ENCODE measurements around the gene BLVRB. TPM values are rescaled to one million over a fixed set of nuclear protein-coding genes. Genes with fewer than 3 reads are reported as not detected.

BLVRB gene
- polyA plus RNA-seq, 1 donor (not counting 4 experiments of a cell fraction or from before 2014, with no cell fraction given) = 52.5 TPM

- Histone ChIP-seq H2AFZ (ENCODE audit: control insufficient read depth, low read length) (no peak overlapping the region), H3K79me2 (ENCODE audit: control insufficient read depth, insufficient read depth, low read length) (no peaks in the 10 kb centered on the region), H3K27me3 (ENCODE audit: control insufficient read depth, extremely low read depth, insufficient read depth, low read length) (no peaks in the 10 kb centered on the region), H3K9ac (ENCODE audit: control insufficient read depth, extremely low read depth, insufficient read depth, low read length) (no peak overlapping the region), H4K20me1 (ENCODE audit: control insufficient read depth, extremely low read depth, insufficient read depth, low read length) (no peaks in the 10 kb centered on the region), H3K9me1 (ENCODE audit: control insufficient read depth, extremely low read depth, insufficient read depth, low read length) (no peaks in the 10 kb centered on the region), H3K36me3 (ENCODE audit: control insufficient read depth in 2 of 2, extremely low read depth in 1 of 2, insufficient read depth in 2 of 2, low read length in 2 of 2) (no peaks in the 10 kb centered on the region), H3K4me1 (ENCODE audit: control insufficient read depth, extremely low read depth, insufficient read depth, low read length) (no peaks in the 10 kb centered on the region), H3K4me3 (ENCODE audit: control insufficient read depth in 2 of 3, extremely low read depth in 1 of 3, insufficient read depth in 2 of 3, low read depth in 1 of 3, low read length in 3 of 3) (no peak overlapping the region), H3K9me3 (ENCODE audit: control insufficient read depth, low read depth, low read length) (no peaks in the 10 kb centered on the region), H3K4me2 (ENCODE audit: control insufficient read depth, extremely low read depth, insufficient read depth, low read depth, low read length) (no peak overlapping the region), H3K27ac (ENCODE audit: control insufficient read depth, insufficient read depth, low read length) (no peak overlapping the region)
- dilution Hi-C loops (cut with MboI; ENCODE audit: extremely low pct_ligation_motif_present, low sequenced_read_pairs) = no loop called here
- FAIRE-seq (no peak), DNase-seq (ENCODE audit: low read depth, low spot score) (no peak)
- TF ChIP-seq, protein P1, sequence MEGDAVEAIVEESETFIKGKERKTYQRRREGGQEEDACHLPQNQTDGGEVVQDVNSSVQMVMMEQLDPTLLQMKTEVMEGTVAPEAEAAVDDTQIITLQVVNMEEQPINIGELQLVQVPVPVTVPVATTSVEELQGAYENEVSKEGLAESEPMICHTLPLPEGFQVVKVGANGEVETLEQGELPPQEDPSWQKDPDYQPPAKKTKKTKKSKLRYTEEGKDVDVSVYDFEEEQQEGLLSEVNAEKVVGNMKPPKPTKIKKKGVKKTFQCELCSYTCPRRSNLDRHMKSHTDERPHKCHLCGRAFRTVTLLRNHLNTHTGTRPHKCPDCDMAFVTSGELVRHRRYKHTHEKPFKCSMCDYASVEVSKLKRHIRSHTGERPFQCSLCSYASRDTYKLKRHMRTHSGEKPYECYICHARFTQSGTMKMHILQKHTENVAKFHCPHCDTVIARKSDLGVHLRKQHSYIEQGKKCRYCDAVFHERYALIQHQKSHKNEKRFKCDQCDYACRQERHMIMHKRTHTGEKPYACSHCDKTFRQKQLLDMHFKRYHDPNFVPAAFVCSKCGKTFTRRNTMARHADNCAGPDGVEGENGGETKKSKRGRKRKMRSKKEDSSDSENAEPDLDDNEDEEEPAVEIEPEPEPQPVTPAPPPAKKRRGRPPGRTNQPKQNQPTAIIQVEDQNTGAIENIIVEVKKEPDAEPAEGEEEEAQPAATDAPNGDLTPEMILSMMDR (optimal IDR thresholded peaks at IDR 0.05 in 1 of 3, IDR thresholded peaks at IDR 0.05 in 1 of 3, conservative IDR thresholded peaks at IDR 0.05 in 1 of 3; ENCODE audit: extremely low read depth in 1 of 3, insufficient read depth in 2 of 3, low read length in 3 of 3) = no peak
- no peak for TF ChIP-seq EZH2 (IDR thresholded peaks at IDR 0.05; ENCODE audit: low read length)
Observed at GRCh38 chr19:40472516-40472915, 7.0 kb upstream of the BLVRB start.

- Histone ChIP-seq H3K36me3 (ENCODE audit: control insufficient read depth in 2 of 2, extremely low read depth in 1 of 2, insufficient read depth in 2 of 2, low read length in 2 of 2) (no peaks in the 10 kb centered on the region), H3K4me2 (ENCODE audit: control insufficient read depth, extremely low read depth, insufficient read depth, low read depth, low read length) (no peak overlapping the region), H3K9me1 (ENCODE audit: control insufficient read depth, extremely low read depth, insufficient read depth, low read length) (no peaks in the 10 kb centered on the region), H3K27ac (ENCODE audit: control insufficient read depth, insufficient read depth, low read length) (no peak overlapping the region), H3K9me3 (ENCODE audit: control insufficient read depth, low read depth, low read length) (no peaks in the 10 kb centered on the region), H3K9ac (ENCODE audit: control insufficient read depth, extremely low read depth, insufficient read depth, low read length) (no peak overlapping the region), H3K4me1 (ENCODE audit: control insufficient read depth, extremely low read depth, insufficient read depth, low read length) (peaks cover 7% of the 10 kb centered on the region), H2AFZ (ENCODE audit: control insufficient read depth, low read length) (no peak overlapping the region), H4K20me1 (ENCODE audit: control insufficient read depth, extremely low read depth, insufficient read depth, low read length) (no peaks in the 10 kb centered on the region), H3K4me3 (ENCODE audit: control insufficient read depth in 2 of 3, extremely low read depth in 1 of 3, insufficient read depth in 2 of 3, low read depth in 1 of 3, low read length in 3 of 3) (no peak overlapping the region), H3K79me2 (ENCODE audit: control insufficient read depth, insufficient read depth, low read length) (no peaks in the 10 kb centered on the region), H3K27me3 (ENCODE audit: control insufficient read depth, extremely low read depth, insufficient read depth, low read length) (peaks cover 7% of the 10 kb centered on the region)
- DNase-seq (ENCODE audit: low read depth, low spot score) = no peak
- dilution Hi-C loops (cut with MboI; ENCODE audit: extremely low pct_ligation_motif_present, low sequenced_read_pairs) = no loop called here
- TF ChIP-seq EZH2 (IDR thresholded peaks at IDR 0.05; ENCODE audit: low read length) = no peak
- TF ChIP-seq, protein P1 (optimal IDR thresholded peaks at IDR 0.05 in 1 of 3, IDR thresholded peaks at IDR 0.05 in 1 of 3, conservative IDR thresholded peaks at IDR 0.05 in 1 of 3; ENCODE audit: extremely low read depth in 1 of 3, insufficient read depth in 2 of 3, low read length in 3 of 3) = no peak
- FAIRE-seq = no peak
Observed at GRCh38 chr19:40471111-40471510, 5.6 kb upstream of the BLVRB start.
